ENCODE measurements around the gene ZNF473.
"Not testable (repeated sequence)": the region's sequence is repeated elsewhere in the genome, so short reads cannot be mapped to it uniquely, and the experiment has no call there.

The ZNF473 gene

GRCh38 chr19:50051228-50051895, 25.6 kb downstream of the ZNF473 start:
- DNase-seq = not testable (repeated sequence)

GRCh38 chr19:50051964-50052363, 26.2 kb downstream of the ZNF473 start:
- DNase-seq = no peak

GRCh38 chr19:50053119-50053518, 27.3 kb downstream of the ZNF473 start:
- DNase-seq = no peak

- no peak for DNase-seq
Measured at GRCh38 chr19:50058425-50058824, 32.6 kb downstream of the ZNF473 start.

- no peak for DNase-seq
Measured at GRCh38 chr19:50059045-50059444, 33.2 kb downstream of the ZNF473 start.

GRCh38 chr19:50060107-50060506, 34.3 kb downstream of the ZNF473 start:
- no peak for DNase-seq

GRCh38 chr19:50061650-50062049, 35.8 kb downstream of the ZNF473 start:
- DNase-seq = no peak

- DNase-seq = no peak
Measured at GRCh38 chr19:50065938-50066337, 40.1 kb downstream of the ZNF473 start.

- DNase-seq = no peak
Measured at GRCh38 chr19:50067575-50067974, 41.8 kb downstream of the ZNF473 start.

- DNase-seq = not testable (repeated sequence)
Measured at GRCh38 chr19:50068382-50068781, 42.6 kb downstream of the ZNF473 start.

GRCh38 chr19:50075076-50075475, 49.3 kb downstream of the ZNF473 start:
- DNase-seq = not testable (repeated sequence)

GRCh38 chr19:50075644-50076372, 50.0 kb downstream of the ZNF473 start:
- DNase-seq = not testable (repeated sequence)

- not testable (repeated sequence) for DNase-seq
Measured at GRCh38 chr19:50076581-50077355, 51.0 kb downstream of the ZNF473 start.

GRCh38 chr19:50079014-50079413, 53.2 kb downstream of the ZNF473 start:
- DNase-seq = not testable (repeated sequence)

- DNase-seq = not testable (repeated sequence)
Measured at GRCh38 chr19:50084440-50084839, 58.6 kb downstream of the ZNF473 start.

- not testable (repeated sequence) for DNase-seq
Measured at GRCh38 chr19:50087153-50087552, 61.3 kb downstream of the ZNF473 start.

GRCh38 chr19:50090706-50091105, 64.9 kb downstream of the ZNF473 start:
- peak; percentile 12 to 34 for DNase-seq

- not testable (repeated sequence) for DNase-seq
Measured at GRCh38 chr19:50091786-50092185, 66.0 kb downstream of the ZNF473 start.

- DNase-seq = not testable (repeated sequence)
Measured at GRCh38 chr19:50092597-50092996, 66.8 kb downstream of the ZNF473 start.

GRCh38 chr19:50097884-50098283, 72.1 kb downstream of the ZNF473 start:
- DNase-seq = not testable (repeated sequence)

- DNase-seq = not testable (repeated sequence)
Measured at GRCh38 chr19:50098892-50099291, 73.1 kb downstream of the ZNF473 start.

- not testable (repeated sequence) for DNase-seq
Measured at GRCh38 chr19:50099696-50100095, 73.9 kb downstream of the ZNF473 start.

GRCh38 chr19:50100946-50101345, 75.1 kb downstream of the ZNF473 start:
- DNase-seq = not testable (repeated sequence)

Data from CD4-positive, alpha-beta T cell treated with Interleukin-1 beta for 1 hour (primary cell).